OCI-LY7 (cell line): ENCODE data around the gene GRK3.
"Not testable (repeated sequence)": the region's sequence is repeated elsewhere in the genome, so short reads cannot be mapped to it uniquely, and the experiment has no call there.

ENCODE experiments used
- EZH2phosphoT487 ChIP-seq: fragments of 200-600 bp; sonication (generic); IDR thresholded peaks from 2 replicates; pipeline ENCODE4 v1.6.1; 2018; ENCODE audit warnings: low read depth, borderline replicate concordance, mild to moderate bottlenecking, mixed run types, antibody characterized with exemption, low read length, moderate library complexity, mixed read lengths
- TF ChIP-seq, protein P1 (sequence below): fragments of 200-600 bp; sonication (generic); conservative IDR thresholded peaks from 2 replicates; pipeline ENCODE4 v1.5.1; 2014; ENCODE audit warnings: mild to moderate bottlenecking, antibody characterized with exemption, low read length, moderate library complexity, mixed read lengths

DNA sequence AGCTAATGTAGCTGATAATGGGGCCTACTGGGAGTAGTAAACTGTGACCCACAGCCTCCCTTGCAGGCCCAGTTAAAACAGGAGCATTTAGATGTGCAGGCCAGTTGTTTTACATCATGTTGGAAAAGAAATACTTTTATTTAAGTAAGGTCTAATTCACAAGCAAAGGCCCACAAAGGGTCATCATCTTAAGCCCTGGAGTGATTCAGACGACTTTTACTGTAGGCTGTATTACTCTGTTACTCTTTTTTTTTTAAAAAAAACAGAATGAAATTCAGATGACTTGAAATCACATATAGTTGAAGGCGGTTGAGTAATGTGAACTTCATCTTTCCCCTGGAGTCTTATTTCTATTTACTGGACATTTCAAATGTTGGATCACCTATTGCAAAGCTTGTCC lies 3.6 kb downstream of the GRK3 start:
- TF ChIP-seq, protein P1, sequence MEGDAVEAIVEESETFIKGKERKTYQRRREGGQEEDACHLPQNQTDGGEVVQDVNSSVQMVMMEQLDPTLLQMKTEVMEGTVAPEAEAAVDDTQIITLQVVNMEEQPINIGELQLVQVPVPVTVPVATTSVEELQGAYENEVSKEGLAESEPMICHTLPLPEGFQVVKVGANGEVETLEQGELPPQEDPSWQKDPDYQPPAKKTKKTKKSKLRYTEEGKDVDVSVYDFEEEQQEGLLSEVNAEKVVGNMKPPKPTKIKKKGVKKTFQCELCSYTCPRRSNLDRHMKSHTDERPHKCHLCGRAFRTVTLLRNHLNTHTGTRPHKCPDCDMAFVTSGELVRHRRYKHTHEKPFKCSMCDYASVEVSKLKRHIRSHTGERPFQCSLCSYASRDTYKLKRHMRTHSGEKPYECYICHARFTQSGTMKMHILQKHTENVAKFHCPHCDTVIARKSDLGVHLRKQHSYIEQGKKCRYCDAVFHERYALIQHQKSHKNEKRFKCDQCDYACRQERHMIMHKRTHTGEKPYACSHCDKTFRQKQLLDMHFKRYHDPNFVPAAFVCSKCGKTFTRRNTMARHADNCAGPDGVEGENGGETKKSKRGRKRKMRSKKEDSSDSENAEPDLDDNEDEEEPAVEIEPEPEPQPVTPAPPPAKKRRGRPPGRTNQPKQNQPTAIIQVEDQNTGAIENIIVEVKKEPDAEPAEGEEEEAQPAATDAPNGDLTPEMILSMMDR, result not testable (repeated sequence)
- TF ChIP-seq EZH2phosphoT487, result not testable (repeated sequence)
